CD4-positive, alpha-beta T cell treated with Interleukin-6 for 4 hours (primary cell): ENCODE data around the gene ZNF649.

Experiments
- DNase-seq: peaks from one replicate; pipeline ENCODE4 v3.0.0-alpha.2; 2020; ENCODE audit warnings: mixed read lengths

Gene ZNF649

GRCh38 chr19:51887522-51888498 is 17.0 kb downstream of the ZNF649 start, which contains the start of gene ZNF577:
Gene ZNF577, minus strand, starts transcription at chr19:51887951. Its CDS starts 7,569 bp downstream, at chr19:51880382.
- DNase-seq: peak; percentile 64

DNA sequence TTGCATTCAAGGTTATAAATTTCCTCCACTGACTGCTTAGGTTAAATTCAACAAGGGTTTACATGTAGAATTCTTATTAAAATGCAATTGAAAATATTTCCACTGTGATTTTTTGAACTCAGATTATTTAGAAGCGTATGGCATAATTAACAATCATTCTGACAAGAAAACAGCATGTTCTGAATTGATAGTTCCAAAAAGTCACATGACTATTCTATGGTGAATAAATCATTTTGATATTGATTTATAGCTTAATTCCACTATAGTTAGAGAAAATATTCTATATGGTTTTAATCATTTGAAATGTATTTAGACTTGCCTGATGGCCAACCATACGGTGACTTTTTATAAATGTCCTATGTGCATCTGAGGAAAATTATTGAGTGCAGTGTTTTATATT is 20.1 kb downstream of the ZNF649 start:
- no peak for DNase-seq

- no peak for DNase-seq
These were observed 22.3 kb downstream of the ZNF649 start for GRCh38 chr19:51882518-51882917.

GRCh38 chr19:51873097-51873496 is 31.7 kb downstream of the ZNF649 start:
- no peak for DNase-seq

DNA sequence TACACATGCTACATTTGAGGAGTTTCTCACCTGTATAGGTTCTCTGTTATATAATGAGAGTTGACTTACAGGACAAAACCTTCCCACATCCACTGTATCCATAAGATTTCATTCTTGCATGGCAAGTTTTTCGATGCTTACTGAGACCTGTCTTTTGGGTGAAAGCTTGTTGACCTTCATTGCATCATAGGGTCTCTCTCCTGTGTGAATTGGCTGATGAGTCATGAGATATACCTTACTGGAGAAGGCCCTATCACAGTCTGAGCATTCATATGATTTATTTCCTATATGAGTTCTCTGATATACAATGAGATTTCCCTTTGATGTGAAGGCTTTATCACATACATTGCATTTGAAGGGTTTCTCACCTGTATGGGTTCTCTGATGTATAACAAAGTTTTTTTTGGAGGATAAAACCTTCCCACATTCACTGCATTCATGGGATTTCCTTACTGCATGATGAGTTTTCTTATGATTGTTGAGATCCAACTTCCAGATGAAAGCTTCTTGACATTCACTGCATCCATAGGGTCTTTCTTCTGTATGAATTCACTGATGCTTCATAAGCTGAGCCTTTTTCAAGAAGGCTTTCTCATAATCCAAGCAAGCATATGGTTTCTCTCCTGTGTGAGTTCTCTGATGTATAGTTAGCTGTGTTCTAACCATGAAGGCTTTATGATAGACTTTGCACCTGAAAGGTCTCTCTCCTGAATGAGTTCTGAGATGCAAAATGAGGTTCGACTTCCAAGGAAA is 42.8 kb downstream of the ZNF649 start:
- no peak for DNase-seq
